Endodermal cell (in vitro differentiated cells): Measurements from ENCODE around the gene IKZF1. TPM values are rescaled to one million over a fixed set of nuclear protein-coding genes. Genes with fewer than 3 reads are reported as not detected.

ENCODE experiments used
- DNase-seq: peaks from one replicate; pipeline ENCODE4 v3.0.0-alpha.2; 2017
- H3K27ac ChIP-seq: 2 replicates; pipeline ENCODE4 v1.5.1; 2013; ENCODE audit warnings: mild to moderate bottlenecking, low read depth, low read length, moderate library complexity
- H3K27me3 ChIP-seq: 2 replicates; pipeline ENCODE4 v1.6.1; 2013; ENCODE audit warnings: mild to moderate bottlenecking, low read length, moderate library complexity; ENCODE audit not compliant: insufficient read depth, control insufficient read depth, poor library complexity, severe bottlenecking
- H3K36me3 ChIP-seq: 2 replicates; pipeline ENCODE4 v1.7.0; 2013; ENCODE audit warnings: mild to moderate bottlenecking, low read length, moderate library complexity; ENCODE audit not compliant: control insufficient read depth, insufficient read depth
- H3K4me1 ChIP-seq: one replicate; pipeline ENCODE4 v1.7.0; 2013; ENCODE audit warnings: low read length; ENCODE audit not compliant: control insufficient read depth, insufficient read depth
- H3K4me3 ChIP-seq: 2 replicates; pipeline ENCODE4 v1.5.1; 2013; ENCODE audit warnings: mild to moderate bottlenecking, low read length, moderate library complexity
- H3K9ac ChIP-seq: 2 replicates; pipeline ENCODE4 v1.6.1; 2013; ENCODE audit warnings: mild to moderate bottlenecking, low read length, moderate library complexity; ENCODE audit not compliant: poor library complexity, severe bottlenecking; ENCODE audit errors: extremely low read depth
- H3K9me3 ChIP-seq: 2 replicates; pipeline ENCODE4 v1.6.1; 2013; ENCODE audit warnings: mild to moderate bottlenecking, low read length, moderate library complexity; ENCODE audit not compliant: control insufficient read depth
- H3K27ac Mint-ChIP-seq: 2 replicates; pipeline ENCODE4 v1.8.0; 2020; ENCODE audit warnings: mixed read lengths
- H3K27me3 Mint-ChIP-seq: 2 replicates; pipeline ENCODE4 v1.8.0; 2021; ENCODE audit warnings: mild to moderate bottlenecking, mixed read lengths; ENCODE audit not compliant: insufficient read depth
- H3K36me3 Mint-ChIP-seq: 2 replicates; pipeline ENCODE4 v1.8.0; 2020; ENCODE audit warnings: low read depth, mixed read lengths
- H3K4me1 Mint-ChIP-seq: 2 replicates; pipeline ENCODE4 v1.8.0; 2020; ENCODE audit warnings: mixed read lengths
- H3K4me3 Mint-ChIP-seq: 2 replicates; pipeline ENCODE4 v1.8.0; 2020; ENCODE audit warnings: mild to moderate bottlenecking, moderate library complexity, mixed read lengths
- H3K9me3 Mint-ChIP-seq: 2 replicates; pipeline ENCODE4 v1.8.0; 2020; ENCODE audit warnings: mild to moderate bottlenecking, mixed read lengths
- WGBS, 2 experiments: methylation state at CpG; one replicate each; pipeline versions ENCODE4 v1.1.5 to v1.1.7; 2013; ENCODE audit warnings: missing lambda C conversion rate in 2 of 2, mixed read lengths in 1 of 2; ENCODE audit not compliant: insufficient coverage in 1 of 2, insufficient read length in 1 of 2; 5-methylcytosine and 5-hydroxymethylcytosine counted together
- total RNA-seq, 2 donors: library from RNA; stranded (reverse); fragmentation: NEBNext Ultra II Directional in 1 of 2; extraction: Animal tissue kit (Norgen Biotek cat#: 25700) in 1 of 2; gene quantifications; 2 replicates in 1 of 2; 3 replicates in 1 of 2; pipeline ENCODE4 v1.2.1, GENCODE V29; 2021
- TF ChIP-seq, protein P1 (sequence below): fragments of 200-600 bp; sonication (generic); conservative IDR thresholded peaks from 2 replicates; pipeline ENCODE4 v1.5.0; 2021; ENCODE audit warnings: antibody characterized with exemption, mild to moderate bottlenecking

The IKZF1 gene
- total RNA-seq, 2 donors from 2014 or later, result 0.44 to 0.55 TPM

DNA sequence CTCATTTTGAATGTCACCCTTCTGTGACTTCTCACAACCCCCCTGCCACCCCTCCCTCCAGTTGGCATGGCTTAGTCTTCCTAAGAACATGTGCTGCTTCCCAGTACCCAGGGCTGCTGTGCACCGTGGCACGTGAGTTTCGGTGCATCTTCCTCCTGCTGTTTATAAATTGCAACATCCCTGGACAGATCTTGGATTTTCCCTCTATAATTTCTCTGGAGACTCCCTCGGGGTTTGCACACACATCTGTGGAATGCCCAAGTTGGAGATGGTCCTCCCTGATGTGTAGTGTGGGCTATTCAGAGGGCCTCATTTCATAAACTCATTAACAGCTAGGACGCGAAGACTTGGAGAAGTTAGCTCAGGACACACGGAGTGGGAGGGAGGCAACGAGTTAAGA is 52.9 kb downstream of the IKZF1 start:
- no peaks in the 10 kb centered on the region for H3K27me3 Mint-ChIP-seq
- Histone ChIP-seq H3K27ac (no peak overlapping the region), H3K4me3 (no peak overlapping the region), H3K9ac (no peak overlapping the region), H3K9me3 (no peaks in the 10 kb centered on the region), H3K27me3 (no peaks in the 10 kb centered on the region), H3K36me3 (no peaks in the 10 kb centered on the region), H3K4me1 (peaks cover 13% of the 10 kb centered on the region)
- H3K4me3 Mint-ChIP-seq, result no peak overlapping the region
- no peaks in the 10 kb centered on the region for H3K9me3 Mint-ChIP-seq
- H3K27ac Mint-ChIP-seq, result no peak overlapping the region
- WGBS, 2 experiments, result 91 to 94% methylated on average over 8 of the region's 8 CpGs
- TF ChIP-seq, protein P1, sequence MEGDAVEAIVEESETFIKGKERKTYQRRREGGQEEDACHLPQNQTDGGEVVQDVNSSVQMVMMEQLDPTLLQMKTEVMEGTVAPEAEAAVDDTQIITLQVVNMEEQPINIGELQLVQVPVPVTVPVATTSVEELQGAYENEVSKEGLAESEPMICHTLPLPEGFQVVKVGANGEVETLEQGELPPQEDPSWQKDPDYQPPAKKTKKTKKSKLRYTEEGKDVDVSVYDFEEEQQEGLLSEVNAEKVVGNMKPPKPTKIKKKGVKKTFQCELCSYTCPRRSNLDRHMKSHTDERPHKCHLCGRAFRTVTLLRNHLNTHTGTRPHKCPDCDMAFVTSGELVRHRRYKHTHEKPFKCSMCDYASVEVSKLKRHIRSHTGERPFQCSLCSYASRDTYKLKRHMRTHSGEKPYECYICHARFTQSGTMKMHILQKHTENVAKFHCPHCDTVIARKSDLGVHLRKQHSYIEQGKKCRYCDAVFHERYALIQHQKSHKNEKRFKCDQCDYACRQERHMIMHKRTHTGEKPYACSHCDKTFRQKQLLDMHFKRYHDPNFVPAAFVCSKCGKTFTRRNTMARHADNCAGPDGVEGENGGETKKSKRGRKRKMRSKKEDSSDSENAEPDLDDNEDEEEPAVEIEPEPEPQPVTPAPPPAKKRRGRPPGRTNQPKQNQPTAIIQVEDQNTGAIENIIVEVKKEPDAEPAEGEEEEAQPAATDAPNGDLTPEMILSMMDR, result no peak
- no peaks in the 10 kb centered on the region for H3K36me3 Mint-ChIP-seq
- H3K4me1 Mint-ChIP-seq, result peaks cover 18% of the 10 kb centered on the region
- DNase-seq, result no peak

DNA sequence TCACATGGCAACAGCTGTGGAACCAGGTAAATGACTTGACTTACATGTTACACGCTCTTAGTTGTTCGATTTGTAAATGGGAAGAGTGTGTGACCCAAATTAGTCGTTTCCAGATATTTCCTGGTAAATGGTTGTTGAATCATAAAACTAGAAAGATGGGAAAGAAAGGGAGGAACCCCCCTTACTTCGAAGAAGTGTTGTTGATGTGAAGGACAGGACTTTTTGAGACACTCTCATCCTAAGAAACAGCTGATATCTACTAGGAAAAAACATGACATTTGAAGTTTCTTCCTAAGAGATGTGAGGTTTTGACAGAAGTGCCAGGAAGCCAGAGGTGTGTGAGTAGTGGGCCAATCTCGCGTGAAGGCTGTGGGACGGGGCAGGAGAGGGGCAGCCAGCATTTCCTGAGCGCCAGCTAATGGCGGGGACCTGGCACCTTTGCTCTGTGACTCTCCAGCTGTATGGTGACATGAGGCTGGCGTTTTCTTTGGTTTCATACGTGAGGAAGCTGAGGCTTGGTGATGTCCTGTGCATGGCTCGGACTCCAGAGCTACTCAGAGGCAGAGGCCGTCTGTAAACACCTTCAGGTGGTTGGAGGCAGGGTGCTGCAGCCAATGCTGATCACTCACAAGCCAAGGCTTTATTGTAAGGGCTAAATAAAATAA is 53.7 kb downstream of the IKZF1 start:
- Histone ChIP-seq H3K4me3 (no peak overlapping the region), H3K9me3 (no peaks in the 10 kb centered on the region), H3K27ac (no peak overlapping the region), H3K9ac (no peak overlapping the region), H3K36me3 (no peaks in the 10 kb centered on the region), H3K4me1 (peaks cover 14% of the 10 kb centered on the region), H3K27me3 (no peaks in the 10 kb centered on the region)
- no peaks in the 10 kb centered on the region for H3K27me3 Mint-ChIP-seq
- no peak overlapping the region for H3K27ac Mint-ChIP-seq
- H3K4me1 Mint-ChIP-seq, result peaks cover 21% of the 10 kb centered on the region
- no peaks in the 10 kb centered on the region for H3K9me3 Mint-ChIP-seq
- no peak for DNase-seq
- no peak overlapping the region for H3K4me3 Mint-ChIP-seq
- TF ChIP-seq, protein P1, result no peak
- WGBS, 2 experiments, result 89% methylated on average over 8 to 13 of the region's 13 CpGs
- no peaks in the 10 kb centered on the region for H3K36me3 Mint-ChIP-seq

DNA sequence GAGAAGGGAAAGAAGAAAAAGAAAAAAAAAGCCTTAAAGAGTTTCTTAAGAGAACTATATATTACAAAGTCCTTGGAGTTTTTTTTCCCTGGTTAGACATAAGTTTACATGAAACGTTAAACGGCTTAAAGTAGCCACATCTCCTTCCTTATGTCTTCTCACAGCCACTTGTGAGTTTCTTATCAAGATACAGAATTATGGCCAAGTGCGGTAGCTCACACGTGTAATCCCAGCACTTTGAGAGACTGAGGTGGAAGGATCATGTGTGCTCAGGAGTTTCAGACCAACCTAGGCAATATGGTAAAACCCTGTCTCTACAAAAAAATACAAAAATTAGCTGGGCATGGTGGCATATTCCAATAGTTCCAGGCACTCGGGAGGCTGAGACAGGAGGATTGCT is 54.3 kb downstream of the IKZF1 start:
- Mint-ChIP-seq H3K36me3 (no peaks in the 10 kb centered on the region), H3K9me3 (no peaks in the 10 kb centered on the region), H3K27me3 (no peaks in the 10 kb centered on the region), H3K4me3 (no peak overlapping the region), H3K4me1 (peaks cover 21% of the 10 kb centered on the region), H3K27ac (no peak overlapping the region)
- Histone ChIP-seq H3K36me3 (no peaks in the 10 kb centered on the region), H3K4me1 (peaks cover 14% of the 10 kb centered on the region), H3K27me3 (no peaks in the 10 kb centered on the region), H3K27ac (no peak overlapping the region), H3K9me3 (no peaks in the 10 kb centered on the region), H3K9ac (no peak overlapping the region), H3K4me3 (no peak overlapping the region)
- TF ChIP-seq, protein P1, result no peak
- WGBS, 2 experiments, result 90 to 94% methylated on average over 3 to 5 of the region's 5 CpGs
- DNase-seq, result no peak
